SK-N-SH treated with all-trans-retinoic acid at 6 μM for 48 hours (cell line): ENCODE results near the gene NAA15.
"Not testable (repeated sequence)": the region's sequence is repeated elsewhere in the genome, so short reads cannot be mapped to it uniquely, and the experiment has no call there.

ENCODE experiments used
- ATAC-seq: fragments of 200-7000 bp; cut with Tn5 transposase; 3 replicates; pipeline ENCODE4 v1.9.1; 2020; ENCODE audit warnings: mild to moderate bottlenecking, moderate library complexity
- BACH2 ChIP-seq: fragments of 250-450 bp; sonication (Bioruptor Pico); IDR thresholded peaks from 2 replicates; pipeline ENCODE4 v1.9.0; 2021; ENCODE audit warnings: mild to moderate bottlenecking, borderline replicate concordance
- ESRRG ChIP-seq: fragments of 250-450 bp; sonication (Bioruptor Pico); IDR thresholded peaks from 2 replicates; pipeline ENCODE4 v1.6.1; 2021; ENCODE audit warnings: mild to moderate bottlenecking
- GLIS3 ChIP-seq: fragments of 250-450 bp; sonication (Bioruptor Pico); IDR thresholded peaks from 2 replicates; pipeline ENCODE4 v1.5.0; 2020; ENCODE audit warnings: mild to moderate bottlenecking, moderate library complexity
- OSR1 ChIP-seq: fragments of 250-450 bp; sonication (Bioruptor Pico); IDR thresholded peaks from 2 replicates; pipeline ENCODE4 v1.8.0; 2022; ENCODE audit warnings: moderate library complexity, mild to moderate bottlenecking, inconsistent platforms
- PPARA ChIP-seq: fragments of 250-450 bp; sonication (Bioruptor Pico); IDR thresholded peaks from 2 replicates; pipeline ENCODE4 v1.5.0; 2020; ENCODE audit warnings: mild to moderate bottlenecking, borderline replicate concordance
- RARB ChIP-seq: fragments of 250-450 bp; sonication (Bioruptor Pico); IDR thresholded peaks from 2 replicates; pipeline ENCODE4 v1.8.0; 2021; ENCODE audit warnings: mild to moderate bottlenecking, moderate library complexity
- SNAI2 ChIP-seq: fragments of 250-450 bp; sonication (Bioruptor Pico); IDR thresholded peaks from 2 replicates; pipeline ENCODE4 v1.5.0; 2020; ENCODE audit warnings: mild to moderate bottlenecking, moderate library complexity
- TCF4 ChIP-seq: fragments of 250-450 bp; sonication (Bioruptor Pico); IDR thresholded peaks from 2 replicates; pipeline ENCODE4 v1.8.0; 2021; ENCODE audit warnings: mild to moderate bottlenecking, moderate library complexity, borderline replicate concordance
- TOX ChIP-seq: fragments of 250-450 bp; sonication (Bioruptor Pico); IDR thresholded peaks from 2 replicates; pipeline ENCODE4 v1.8.0; 2021; ENCODE audit warnings: mild to moderate bottlenecking, moderate library complexity, borderline replicate concordance
- ZFP3 ChIP-seq: fragments of 250-450 bp; sonication (Bioruptor Pico); IDR thresholded peaks from 2 replicates; pipeline ENCODE4 v1.5.0; 2020; ENCODE audit warnings: mild to moderate bottlenecking, moderate library complexity
- ZFP30 ChIP-seq: fragments of 450-650 bp; formaldehyde crosslinking; IDR thresholded peaks from 2 replicates; pipeline ENCODE4 v1.5.0; 2022; ENCODE audit warnings: mild to moderate bottlenecking, moderate library complexity
- ZNF565 ChIP-seq: fragments of 450-650 bp; formaldehyde crosslinking; conservative IDR thresholded peaks from 2 replicates; pipeline ENCODE4 v1.5.0; 2020; ENCODE audit warnings: low read depth, mild to moderate bottlenecking, moderate library complexity
- ZNF70 ChIP-seq: fragments of 450-650 bp; formaldehyde crosslinking; IDR thresholded peaks from 2 replicates; pipeline ENCODE4 v1.5.0; 2020; ENCODE audit warnings: mild to moderate bottlenecking, moderate library complexity
- ZNF8 ChIP-seq: fragments of 450-650 bp; formaldehyde crosslinking; IDR thresholded peaks from 2 replicates; pipeline ENCODE4 v1.5.0; 2020; ENCODE audit warnings: mild to moderate bottlenecking, moderate library complexity
- TF ChIP-seq, protein P1 (sequence below): fragments of 250-450 bp; sonication (Bioruptor Pico); IDR thresholded peaks from 2 replicates; pipeline ENCODE4 v1.8.0; 2021; ENCODE audit warnings: low read depth, mild to moderate bottlenecking, moderate library complexity, borderline replicate concordance
- TF ChIP-seq, protein P2 (sequence below): fragments of 250-450 bp; sonication (Bioruptor Pico); IDR thresholded peaks from 2 replicates; pipeline ENCODE4 v1.8.0; 2020; ENCODE audit warnings: mild to moderate bottlenecking, moderate library complexity, borderline replicate concordance
- TF ChIP-seq, protein P3 (sequence below): fragments of 250-450 bp; sonication (Bioruptor Pico); IDR thresholded peaks from 2 replicates; pipeline ENCODE4 v1.5.0; 2020; ENCODE audit warnings: mild to moderate bottlenecking, moderate library complexity
- TF ChIP-seq, protein P4 (sequence below): fragments of 250-450 bp; sonication (Bioruptor Pico); IDR thresholded peaks from 2 replicates; pipeline ENCODE4 v1.5.1; 2021; ENCODE audit warnings: mild to moderate bottlenecking, moderate library complexity
- TF ChIP-seq, protein P5 (sequence below): fragments of 250-450 bp; sonication (Bioruptor Pico); IDR thresholded peaks from 2 replicates; pipeline ENCODE4 v1.5.1; 2020; ENCODE audit warnings: low read depth, mild to moderate bottlenecking, moderate library complexity

NAA15 gene

GRCh38 chr4:139311909-139312308, 10.6 kb downstream of the NAA15 start (continued):
- TF ChIP-seq RARB (CRISPR knock-in tag) = no peak

DNA sequence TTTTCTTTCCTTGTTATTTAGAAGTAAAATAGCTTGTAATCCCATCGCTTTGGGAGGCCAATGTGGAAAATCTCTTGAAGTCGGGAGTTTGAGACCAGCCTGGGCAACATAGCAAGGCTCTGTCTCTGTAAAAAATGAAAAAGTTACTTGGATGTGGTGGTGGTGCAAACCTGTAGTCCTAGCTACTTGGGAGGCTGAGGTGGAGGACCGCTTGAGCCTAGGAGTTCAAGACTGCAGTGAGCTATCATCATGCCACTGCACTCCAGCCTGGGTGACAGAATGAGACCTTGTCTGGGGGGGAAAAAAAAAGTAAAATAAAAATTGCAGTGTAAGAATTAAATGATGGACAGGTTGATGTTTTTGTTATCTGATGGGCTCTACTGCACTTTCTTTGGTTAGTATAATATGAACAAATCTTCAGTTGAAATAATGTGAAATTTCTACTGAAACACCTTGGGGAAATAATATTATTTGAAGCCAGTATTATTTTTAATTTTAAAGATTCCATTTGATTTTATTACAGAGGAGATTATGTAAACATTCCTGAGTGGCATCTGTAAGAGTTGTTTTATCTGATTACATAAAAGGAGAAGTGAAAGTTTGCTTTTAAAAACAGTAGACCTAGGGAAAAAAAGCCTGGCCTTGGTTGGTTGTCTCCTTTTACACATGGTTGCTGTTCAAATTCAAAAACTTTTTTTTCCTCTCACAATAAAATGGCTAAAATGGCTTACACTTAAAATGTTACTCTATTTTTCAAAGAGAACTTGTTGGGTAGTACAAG, 11.4 kb downstream of the NAA15 start:
- no peak for ATAC-seq

GRCh38 chr4:139313414-139313813, 12.1 kb downstream of the NAA15 start:
- ATAC-seq = not testable (repeated sequence)

More for the DNA sequence above, 11.4 kb downstream of the NAA15 start:
- TF ChIP-seq, protein P1, sequence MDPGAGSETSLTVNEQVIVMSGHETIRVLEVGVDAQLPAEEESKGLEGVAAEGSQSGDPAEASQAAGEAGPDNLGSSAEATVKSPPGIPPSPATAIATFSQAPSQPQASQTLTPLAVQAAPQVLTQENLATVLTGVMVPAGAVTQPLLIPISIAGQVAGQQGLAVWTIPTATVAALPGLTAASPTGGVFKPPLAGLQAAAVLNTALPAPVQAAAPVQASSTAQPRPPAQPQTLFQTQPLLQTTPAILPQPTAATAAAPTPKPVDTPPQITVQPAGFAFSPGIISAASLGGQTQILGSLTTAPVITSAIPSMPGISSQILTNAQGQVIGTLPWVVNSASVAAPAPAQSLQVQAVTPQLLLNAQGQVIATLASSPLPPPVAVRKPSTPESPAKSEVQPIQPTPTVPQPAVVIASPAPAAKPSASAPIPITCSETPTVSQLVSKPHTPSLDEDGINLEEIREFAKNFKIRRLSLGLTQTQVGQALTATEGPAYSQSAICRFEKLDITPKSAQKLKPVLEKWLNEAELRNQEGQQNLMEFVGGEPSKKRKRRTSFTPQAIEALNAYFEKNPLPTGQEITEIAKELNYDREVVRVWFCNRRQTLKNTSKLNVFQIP (CRISPR knock-in tag) = no peak
- TF ChIP-seq PPARA (CRISPR knock-in tag) = no peak
- no peak for TF ChIP-seq SNAI2 (CRISPR knock-in tag)
- TF ChIP-seq ZNF70 (CRISPR knock-in tag) = no peak
- no peak for TF ChIP-seq TOX (CRISPR knock-in tag)
- TF ChIP-seq, protein P2, sequence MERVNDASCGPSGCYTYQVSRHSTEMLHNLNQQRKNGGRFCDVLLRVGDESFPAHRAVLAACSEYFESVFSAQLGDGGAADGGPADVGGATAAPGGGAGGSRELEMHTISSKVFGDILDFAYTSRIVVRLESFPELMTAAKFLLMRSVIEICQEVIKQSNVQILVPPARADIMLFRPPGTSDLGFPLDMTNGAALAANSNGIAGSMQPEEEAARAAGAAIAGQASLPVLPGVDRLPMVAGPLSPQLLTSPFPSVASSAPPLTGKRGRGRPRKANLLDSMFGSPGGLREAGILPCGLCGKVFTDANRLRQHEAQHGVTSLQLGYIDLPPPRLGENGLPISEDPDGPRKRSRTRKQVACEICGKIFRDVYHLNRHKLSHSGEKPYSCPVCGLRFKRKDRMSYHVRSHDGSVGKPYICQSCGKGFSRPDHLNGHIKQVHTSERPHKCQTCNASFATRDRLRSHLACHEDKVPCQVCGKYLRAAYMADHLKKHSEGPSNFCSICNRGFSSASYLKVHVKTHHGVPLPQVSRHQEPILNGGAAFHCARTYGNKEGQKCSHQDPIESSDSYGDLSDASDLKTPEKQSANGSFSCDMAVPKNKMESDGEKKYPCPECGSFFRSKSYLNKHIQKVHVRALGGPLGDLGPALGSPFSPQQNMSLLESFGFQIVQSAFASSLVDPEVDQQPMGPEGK (CRISPR knock-in tag) = no peak
- TF ChIP-seq ZNF565 = no peak
- TF ChIP-seq ZNF8 = no peak
- no peak for TF ChIP-seq BACH2 (CRISPR knock-in tag)
- TF ChIP-seq, protein P3, sequence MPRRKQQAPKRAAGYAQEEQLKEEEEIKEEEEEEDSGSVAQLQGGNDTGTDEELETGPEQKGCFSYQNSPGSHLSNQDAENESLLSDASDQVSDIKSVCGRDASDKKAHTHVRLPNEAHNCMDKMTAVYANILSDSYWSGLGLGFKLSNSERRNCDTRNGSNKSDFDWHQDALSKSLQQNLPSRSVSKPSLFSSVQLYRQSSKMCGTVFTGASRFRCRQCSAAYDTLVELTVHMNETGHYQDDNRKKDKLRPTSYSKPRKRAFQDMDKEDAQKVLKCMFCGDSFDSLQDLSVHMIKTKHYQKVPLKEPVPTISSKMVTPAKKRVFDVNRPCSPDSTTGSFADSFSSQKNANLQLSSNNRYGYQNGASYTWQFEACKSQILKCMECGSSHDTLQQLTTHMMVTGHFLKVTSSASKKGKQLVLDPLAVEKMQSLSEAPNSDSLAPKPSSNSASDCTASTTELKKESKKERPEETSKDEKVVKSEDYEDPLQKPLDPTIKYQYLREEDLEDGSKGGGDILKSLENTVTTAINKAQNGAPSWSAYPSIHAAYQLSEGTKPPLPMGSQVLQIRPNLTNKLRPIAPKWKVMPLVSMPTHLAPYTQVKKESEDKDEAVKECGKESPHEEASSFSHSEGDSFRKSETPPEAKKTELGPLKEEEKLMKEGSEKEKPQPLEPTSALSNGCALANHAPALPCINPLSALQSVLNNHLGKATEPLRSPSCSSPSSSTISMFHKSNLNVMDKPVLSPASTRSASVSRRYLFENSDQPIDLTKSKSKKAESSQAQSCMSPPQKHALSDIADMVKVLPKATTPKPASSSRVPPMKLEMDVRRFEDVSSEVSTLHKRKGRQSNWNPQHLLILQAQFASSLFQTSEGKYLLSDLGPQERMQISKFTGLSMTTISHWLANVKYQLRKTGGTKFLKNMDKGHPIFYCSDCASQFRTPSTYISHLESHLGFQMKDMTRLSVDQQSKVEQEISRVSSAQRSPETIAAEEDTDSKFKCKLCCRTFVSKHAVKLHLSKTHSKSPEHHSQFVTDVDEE (CRISPR knock-in tag) = no peak
- no peak for TF ChIP-seq ZFP3 (CRISPR knock-in tag)
- TF ChIP-seq OSR1 (CRISPR knock-in tag) = no peak
- no peak for TF ChIP-seq TCF4 (CRISPR knock-in tag)
- no peak for TF ChIP-seq ESRRG (CRISPR knock-in tag)

DNA sequence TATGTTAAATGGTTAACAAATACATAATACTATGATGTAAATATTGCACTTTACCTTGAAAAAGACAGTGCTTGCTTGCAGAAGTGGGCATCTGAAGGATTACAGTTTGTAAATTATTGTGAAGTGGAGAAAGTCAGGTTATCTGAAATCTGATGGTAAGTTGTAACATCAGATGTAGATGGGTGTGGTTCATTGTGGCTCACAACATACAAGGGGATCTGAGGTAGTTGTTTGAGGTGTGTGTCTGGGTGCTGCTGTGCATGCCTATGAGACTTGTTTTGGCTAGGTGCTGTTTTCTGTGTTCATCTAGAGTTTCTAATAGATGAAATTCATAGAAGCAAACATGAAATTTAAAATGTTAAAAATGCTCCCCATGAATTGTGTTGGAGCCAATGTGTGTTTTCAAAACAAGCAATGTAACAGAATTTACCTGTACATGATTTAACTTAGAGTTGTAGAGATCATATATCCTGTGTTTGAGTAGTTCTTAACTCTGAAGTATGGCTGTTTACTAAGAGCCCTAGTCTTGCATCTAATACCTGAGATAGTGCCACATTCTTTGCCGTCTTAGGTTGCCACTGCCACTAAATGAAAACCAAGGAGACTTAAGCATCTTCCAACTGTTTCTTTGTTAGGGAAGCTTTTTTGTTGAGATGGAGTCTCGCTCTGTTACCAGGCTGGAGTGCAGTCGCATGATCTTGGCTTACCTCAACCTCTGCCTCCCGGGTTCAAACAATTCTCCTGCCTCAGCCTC, 12.9 kb downstream of the NAA15 start:
- no peak for TF ChIP-seq ZNF8
- TF ChIP-seq SNAI2 (CRISPR knock-in tag) = no peak
- no peak for TF ChIP-seq OSR1 (CRISPR knock-in tag)
- no peak for TF ChIP-seq TCF4 (CRISPR knock-in tag)
- ATAC-seq = no peak

DNA sequence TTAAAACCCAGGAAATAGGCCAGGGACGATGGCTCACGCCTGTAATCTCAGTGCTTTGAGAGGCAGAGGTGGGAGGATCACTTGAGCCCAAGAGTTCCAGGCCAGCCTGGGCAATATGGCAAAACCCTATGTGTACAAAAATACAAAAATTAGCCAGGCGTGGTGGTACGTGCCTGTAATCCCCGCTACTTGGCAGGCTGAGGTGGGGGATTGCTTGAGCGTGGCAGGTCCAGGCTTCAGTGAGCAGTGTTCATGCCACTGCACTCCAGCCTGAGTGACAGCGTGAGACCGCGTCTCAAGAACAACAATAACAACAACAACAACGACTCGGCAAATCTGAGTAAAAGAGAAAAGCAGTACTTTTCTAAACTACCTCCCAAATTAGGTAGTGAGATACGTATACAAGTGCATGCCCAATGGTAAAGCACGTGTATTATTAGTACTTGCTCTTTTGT, 13.9 kb downstream of the NAA15 start:
- ATAC-seq = no peak
- no peak for TF ChIP-seq TCF4 (CRISPR knock-in tag)
- TF ChIP-seq, protein P1 (CRISPR knock-in tag) = no peak
- no peak for TF ChIP-seq GLIS3 (CRISPR knock-in tag)
- no peak for TF ChIP-seq ZNF70 (CRISPR knock-in tag)
- TF ChIP-seq, protein P4, sequence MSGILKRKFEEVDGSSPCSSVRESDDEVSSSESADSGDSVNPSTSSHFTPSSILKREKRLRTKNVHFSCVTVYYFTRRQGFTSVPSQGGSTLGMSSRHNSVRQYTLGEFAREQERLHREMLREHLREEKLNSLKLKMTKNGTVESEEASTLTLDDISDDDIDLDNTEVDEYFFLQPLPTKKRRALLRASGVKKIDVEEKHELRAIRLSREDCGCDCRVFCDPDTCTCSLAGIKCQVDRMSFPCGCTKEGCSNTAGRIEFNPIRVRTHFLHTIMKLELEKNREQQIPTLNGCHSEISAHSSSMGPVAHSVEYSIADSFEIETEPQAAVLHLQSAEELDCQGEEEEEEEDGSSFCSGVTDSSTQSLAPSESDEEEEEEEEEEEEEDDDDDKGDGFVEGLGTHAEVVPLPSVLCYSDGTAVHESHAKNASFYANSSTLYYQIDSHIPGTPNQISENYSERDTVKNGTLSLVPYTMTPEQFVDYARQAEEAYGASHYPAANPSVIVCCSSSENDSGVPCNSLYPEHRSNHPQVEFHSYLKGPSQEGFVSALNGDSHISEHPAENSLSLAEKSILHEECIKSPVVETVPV (CRISPR knock-in tag) = no peak
- TF ChIP-seq ESRRG (CRISPR knock-in tag) = no peak
- TF ChIP-seq ZFP30 (CRISPR knock-in tag) = no peak
- TF ChIP-seq, protein P5, sequence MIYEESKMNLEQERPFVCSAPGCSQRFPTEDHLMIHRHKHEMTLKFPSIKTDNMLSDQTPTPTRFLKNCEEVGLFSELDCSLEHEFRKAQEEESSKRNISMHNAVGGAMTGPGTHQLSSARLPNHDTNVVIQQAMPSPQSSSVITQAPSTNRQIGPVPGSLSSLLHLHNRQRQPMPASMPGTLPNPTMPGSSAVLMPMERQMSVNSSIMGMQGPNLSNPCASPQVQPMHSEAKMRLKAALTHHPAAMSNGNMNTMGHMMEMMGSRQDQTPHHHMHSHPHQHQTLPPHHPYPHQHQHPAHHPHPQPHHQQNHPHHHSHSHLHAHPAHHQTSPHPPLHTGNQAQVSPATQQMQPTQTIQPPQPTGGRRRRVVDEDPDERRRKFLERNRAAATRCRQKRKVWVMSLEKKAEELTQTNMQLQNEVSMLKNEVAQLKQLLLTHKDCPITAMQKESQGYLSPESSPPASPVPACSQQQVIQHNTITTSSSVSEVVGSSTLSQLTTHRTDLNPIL (CRISPR knock-in tag) = no peak
- no peak for TF ChIP-seq RARB (CRISPR knock-in tag)
- TF ChIP-seq ZNF8 = no peak
- TF ChIP-seq, protein P2 (CRISPR knock-in tag) = no peak
- no peak for TF ChIP-seq ZNF565
